KOPT-K1 (cell line): ENCODE results near the gene RAB20.

Experiments used
- H3K27ac ChIP-seq: fragments of 200-600 bp; sonication (generic); 2 replicates; pipeline ENCODE4 v1.5.1; 2016; ENCODE audit warnings: antibody characterized with exemption, mild to moderate bottlenecking, low read depth, low read length; ENCODE audit not compliant: poor library complexity, severe bottlenecking
- H3K36me3 ChIP-seq: fragments of 200-600 bp; sonication (generic); 2 replicates; pipeline ENCODE4 v1.5.1; 2017; ENCODE audit warnings: antibody characterized with exemption, mild to moderate bottlenecking, low read length, moderate library complexity; ENCODE audit not compliant: insufficient read depth
- H3K9me3 ChIP-seq: fragments of 200-600 bp; sonication (generic); 2 replicates; pipeline ENCODE4 v1.5.1; 2017; ENCODE audit warnings: antibody characterized with exemption, low read length, mild to moderate bottlenecking; ENCODE audit not compliant: insufficient read depth, poor library complexity, severe bottlenecking

RAB20 gene

DNA sequence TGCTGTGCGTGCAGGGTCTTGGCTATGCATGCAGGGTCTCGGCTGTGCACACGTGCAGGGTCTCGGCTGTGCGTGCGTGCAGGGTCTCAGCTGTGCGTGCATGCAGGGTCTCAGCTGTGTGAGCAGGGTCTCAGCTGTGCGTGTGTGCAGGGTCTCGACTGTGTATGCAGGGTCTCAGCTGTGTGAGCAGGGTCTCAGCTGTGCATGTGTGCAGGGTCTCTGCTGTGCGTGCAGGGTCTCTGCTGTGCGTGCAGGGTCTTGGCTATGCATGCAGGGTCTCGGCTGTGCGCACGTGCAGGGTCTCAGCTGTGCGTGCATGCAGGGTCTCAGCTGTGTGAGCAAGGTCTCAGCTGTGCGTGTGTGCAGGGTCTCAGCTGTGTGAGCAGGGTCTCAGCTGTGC lies 42.5 kb downstream of the RAB20 start:
- Histone ChIP-seq H3K36me3 (no peaks in the 10 kb centered on the region), H3K9me3 (no peaks in the 10 kb centered on the region), H3K27ac (no peak overlapping the region)

DNA sequence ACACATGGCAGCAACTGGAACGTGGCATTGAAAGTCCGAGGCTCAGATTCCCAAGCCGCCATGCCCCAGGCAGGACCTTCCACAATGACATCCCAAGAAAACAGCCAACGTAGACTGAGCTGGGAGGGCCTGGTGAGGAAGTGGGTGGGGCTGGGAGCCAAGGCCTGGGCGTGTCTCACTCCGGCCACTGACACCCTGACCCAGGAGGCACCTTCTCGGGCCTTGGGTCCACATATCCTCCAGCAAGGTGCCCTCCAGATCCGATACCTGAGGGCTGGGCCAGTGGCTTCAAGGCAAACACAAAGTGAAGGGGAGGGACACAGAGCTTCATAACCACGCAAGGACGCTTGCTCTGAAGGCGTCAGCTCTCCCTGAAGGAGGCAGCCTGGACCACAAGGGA lies 43.0 kb downstream of the RAB20 start:
- no peaks in the 10 kb centered on the region for H3K9me3 ChIP-seq
- H3K27ac ChIP-seq: no peak overlapping the region
- no peaks in the 10 kb centered on the region for H3K36me3 ChIP-seq

- Histone ChIP-seq H3K36me3 (no peaks in the 10 kb centered on the region), H3K27ac (no peak overlapping the region), H3K9me3 (no peaks in the 10 kb centered on the region)
Measured at GRCh38 chr13:110518226-110518525, 43.3 kb downstream of the RAB20 start.

DNA sequence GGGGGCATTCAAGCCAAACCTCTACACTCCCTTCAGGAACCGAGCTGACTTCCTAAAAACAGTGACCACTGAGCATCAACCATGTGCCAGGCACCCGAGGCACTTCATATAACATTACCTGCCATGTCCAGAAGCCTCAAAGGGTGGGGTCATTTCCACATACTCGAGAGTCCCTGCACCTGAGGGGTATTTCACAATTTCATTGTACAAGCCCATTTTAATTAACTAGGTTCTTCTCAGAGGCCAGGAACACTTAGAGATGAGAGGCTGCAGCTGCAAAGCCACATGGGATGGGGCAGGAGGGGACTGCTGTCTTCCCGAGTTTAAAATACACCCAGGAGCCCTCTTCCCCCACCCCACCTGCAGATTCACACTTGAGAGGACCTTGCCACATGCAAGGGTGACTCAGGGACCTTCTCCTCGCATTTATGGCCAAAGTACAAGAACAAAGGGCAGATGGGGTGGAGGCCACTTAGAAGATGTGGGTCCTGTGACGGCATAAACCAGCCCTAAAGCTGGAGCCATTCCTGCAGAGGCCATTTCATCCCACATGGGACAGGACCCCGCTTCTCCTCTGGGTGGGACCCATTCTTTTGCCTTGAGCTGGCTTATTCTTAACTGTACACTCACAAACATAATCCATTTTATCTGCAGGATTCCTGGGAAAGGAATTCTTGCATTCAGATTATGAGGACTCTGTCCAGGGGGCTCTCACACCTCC lies 43.9 kb downstream of the RAB20 start:
- no peak overlapping the region for H3K27ac ChIP-seq
- H3K36me3 ChIP-seq: no peaks in the 10 kb centered on the region
- no peaks in the 10 kb centered on the region for H3K9me3 ChIP-seq

- H3K27ac ChIP-seq: no peak overlapping the region
- H3K9me3 ChIP-seq: no peaks in the 10 kb centered on the region
- H3K36me3 ChIP-seq: no peaks in the 10 kb centered on the region
Measured at GRCh38 chr13:110516500-110516899, 45.0 kb downstream of the RAB20 start.

GRCh38 chr13:110512198-110512740 lies 49.3 kb downstream of the RAB20 start:
- Histone ChIP-seq H3K9me3 (no peaks in the 10 kb centered on the region), H3K27ac (no peak overlapping the region), H3K36me3 (no peaks in the 10 kb centered on the region)

DNA sequence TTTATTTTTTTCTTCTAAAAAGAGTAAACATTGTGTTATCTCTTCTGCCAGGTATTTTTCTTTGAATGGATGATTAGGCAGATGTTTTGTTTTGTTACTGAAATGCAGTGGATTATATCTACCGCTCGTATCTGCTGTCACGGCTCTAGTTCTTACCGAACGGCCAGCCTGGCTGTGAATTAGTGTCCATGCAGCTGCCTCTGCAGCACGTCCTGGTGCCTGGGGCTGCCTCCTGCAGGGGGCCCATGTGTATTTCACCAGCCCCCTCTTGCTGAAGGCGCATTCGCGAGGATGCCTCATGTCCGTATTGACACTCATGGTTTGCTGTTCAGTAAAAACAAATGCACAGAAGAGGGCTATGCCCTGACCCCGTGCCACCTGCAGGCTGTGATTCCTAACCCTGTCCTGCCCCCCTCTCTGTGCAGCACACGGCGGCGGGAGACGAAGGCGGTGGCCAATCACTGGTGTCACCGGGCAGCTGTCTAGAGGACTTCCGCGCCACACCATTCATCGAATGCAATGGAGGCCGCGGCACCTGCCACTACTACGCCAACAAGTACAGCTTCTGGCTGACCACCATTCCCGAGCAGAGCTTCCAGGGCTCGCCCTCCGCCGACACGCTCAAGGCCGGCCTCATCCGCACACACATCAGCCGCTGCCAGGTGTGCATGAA lies 49.9 kb downstream of the RAB20 start:
- Histone ChIP-seq H3K9me3 (no peaks in the 10 kb centered on the region), H3K36me3 (no peaks in the 10 kb centered on the region), H3K27ac (no peak overlapping the region)

- Histone ChIP-seq H3K9me3 (no peaks in the 10 kb centered on the region), H3K27ac (no peak overlapping the region), H3K36me3 (no peaks in the 10 kb centered on the region)
Measured at GRCh38 chr13:110509971-110510786, 51.3 kb downstream of the RAB20 start.

DNA sequence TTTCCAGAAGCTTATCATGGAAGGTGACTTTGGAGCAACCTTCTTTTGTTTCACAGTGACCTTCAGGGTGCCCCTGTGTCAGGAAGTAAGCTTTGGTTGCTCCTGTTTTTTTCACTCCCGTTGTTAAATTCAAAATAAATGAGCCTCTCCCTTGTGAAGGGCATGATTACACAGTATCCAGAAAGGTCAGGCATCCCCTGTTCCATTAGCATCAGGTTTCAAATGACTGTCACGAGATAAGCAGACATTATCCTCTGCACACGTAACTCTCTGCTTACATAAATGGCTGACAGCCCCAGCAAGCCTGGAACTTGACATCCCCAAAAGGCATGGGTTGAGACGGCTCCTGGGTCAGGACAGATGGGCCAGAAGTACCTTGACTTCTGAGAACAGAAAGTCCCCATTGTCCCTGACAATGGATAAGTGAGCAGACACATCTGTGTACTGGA lies 52.0 kb downstream of the RAB20 start:
- no peaks in the 10 kb centered on the region for H3K9me3 ChIP-seq
- H3K36me3 ChIP-seq: no peaks in the 10 kb centered on the region
- no peak overlapping the region for H3K27ac ChIP-seq

DNA sequence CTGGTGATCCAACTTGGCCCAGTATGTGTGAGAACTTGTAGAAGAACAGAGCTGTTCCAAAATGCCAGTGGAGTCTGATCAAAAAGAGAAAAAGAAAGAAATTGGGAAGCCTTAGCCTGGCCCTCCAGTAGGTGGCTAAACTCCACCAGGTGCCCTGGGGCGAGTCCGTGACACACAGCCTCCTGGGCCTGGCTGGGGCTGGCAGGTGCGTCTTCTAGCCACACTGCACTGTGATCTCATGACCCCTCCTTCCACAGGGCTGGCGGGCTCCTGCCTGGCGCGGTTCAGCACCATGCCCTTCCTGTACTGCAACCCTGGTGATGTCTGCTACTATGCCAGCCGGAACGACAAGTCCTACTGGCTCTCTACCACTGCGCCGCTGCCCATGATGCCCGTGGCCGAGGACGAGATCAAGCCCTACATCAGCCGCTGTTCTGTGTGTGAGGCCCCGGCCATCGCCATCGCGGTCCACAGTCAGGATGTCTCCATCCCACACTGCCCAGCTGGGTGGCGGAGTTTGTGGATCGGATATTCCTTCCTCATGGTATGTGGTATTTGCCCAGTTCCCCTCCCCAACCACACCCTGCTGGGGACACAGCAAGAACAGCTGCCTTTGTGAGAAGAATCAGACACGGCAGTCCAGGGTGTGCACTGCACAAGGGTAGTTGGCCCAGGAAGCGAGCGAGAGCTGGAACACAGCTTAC lies 53.7 kb downstream of the RAB20 start:
- Histone ChIP-seq H3K36me3 (no peaks in the 10 kb centered on the region), H3K9me3 (no peaks in the 10 kb centered on the region), H3K27ac (no peak overlapping the region)

GRCh38 chr13:110506859-110507566 lies 54.5 kb downstream of the RAB20 start:
- Histone ChIP-seq H3K27ac (no peak overlapping the region), H3K9me3 (no peaks in the 10 kb centered on the region), H3K36me3 (no peaks in the 10 kb centered on the region)

DNA sequence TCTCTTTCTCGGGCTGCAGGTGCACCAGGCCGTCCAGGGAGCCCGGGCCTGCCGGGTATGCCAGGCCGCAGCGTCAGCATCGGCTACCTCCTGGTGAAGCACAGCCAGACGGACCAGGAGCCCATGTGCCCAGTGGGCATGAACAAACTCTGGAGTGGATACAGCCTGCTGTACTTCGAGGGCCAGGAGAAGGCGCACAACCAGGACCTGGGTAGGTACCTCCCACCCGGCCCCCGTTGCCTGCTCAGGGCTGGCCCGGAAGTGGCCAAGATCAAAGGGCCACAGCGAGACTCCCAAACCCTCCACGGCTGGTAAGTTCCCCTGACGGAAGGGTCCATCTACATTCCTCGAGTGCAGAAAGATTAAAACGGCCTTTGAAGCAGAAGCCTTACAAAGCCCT lies 55.1 kb downstream of the RAB20 start:
- Histone ChIP-seq H3K9me3 (no peaks in the 10 kb centered on the region), H3K36me3 (no peaks in the 10 kb centered on the region), H3K27ac (no peak overlapping the region)

- no peaks in the 10 kb centered on the region for H3K36me3 ChIP-seq
- H3K27ac ChIP-seq: no peak overlapping the region
Measured at GRCh38 chr13:110505594-110505993, 55.9 kb downstream of the RAB20 start.

DNA sequence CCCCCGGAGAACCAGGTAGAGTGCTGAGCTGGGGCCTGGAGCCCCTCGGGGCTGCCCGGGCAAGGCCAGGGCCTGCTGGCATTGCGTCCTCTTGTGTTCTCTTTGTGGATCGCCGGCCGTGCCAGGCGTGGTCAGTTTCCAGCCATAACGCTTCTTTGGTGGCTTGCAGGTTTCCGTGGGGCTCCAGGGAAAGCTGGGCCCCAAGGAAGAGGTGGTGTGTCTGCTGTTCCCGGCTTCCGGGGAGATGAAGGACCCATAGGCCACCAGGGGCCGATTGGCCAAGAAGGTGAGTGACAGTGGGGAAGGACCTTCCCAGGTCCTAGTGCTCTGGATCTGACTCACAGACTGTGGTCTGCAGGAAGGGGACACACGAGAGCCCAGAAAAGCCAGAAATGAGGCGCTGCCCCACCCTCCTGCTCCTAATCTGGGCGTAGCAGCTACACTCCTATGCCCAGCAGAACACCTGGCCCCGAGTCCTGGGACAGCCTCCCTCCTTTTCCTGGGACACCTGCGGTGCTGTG lies 57.5 kb downstream of the RAB20 start:
- Histone ChIP-seq H3K27ac (no peak overlapping the region), H3K9me3 (no peaks in the 10 kb centered on the region), H3K36me3 (no peaks in the 10 kb centered on the region)

More at GRCh38 chr13:110505594-110505993, 55.9 kb downstream of the RAB20 start:
- H3K9me3 ChIP-seq: no peaks in the 10 kb centered on the region
